ENCODE data around the gene KLHL3. TPM values are rescaled to one million over a fixed set of nuclear protein-coding genes. Genes with fewer than 3 reads are reported as not detected.

Gene KLHL3
- total and polyA plus RNA-seq, 7 experiments from 2014 or later: 4.6 to 47.3 (median 17.8) TPM

GRCh38 chr5:137629646-137630045, 106.2 kb downstream of the KLHL3 start:
- H3K36me3 Mint-ChIP-seq: peaks cover 0 to 47% (median 10%) of the 10 kb centered on the region in 5 donors
- H3K27me3 Mint-ChIP-seq: no peaks in the 10 kb centered on the region
- no peak overlapping the region for H3K27ac Mint-ChIP-seq
- POLR2A ChIA-PET: interaction anchor here (0.6 to 1.0 kb wide), 2 partner anchors 124 to 128 kb away, joined by 3 read pairs; partner anchors contain the start of gene HNRNPA0
- H3K4me1 ChIP-seq (ENCODE audit: control insufficient read depth in 2 of 2, insufficient read depth in 2 of 2, low read length in 2 of 2): no peaks in the 10 kb centered on the region
- no peak overlapping the region for H3K27ac ChIP-seq (ENCODE audit: low read depth, low read length)
- H3K9me3 ChIP-seq (ENCODE audit: control insufficient read depth in 2 of 3, low read length in 3 of 3): no peaks in the 10 kb centered on the region
- no peak overlapping the region for H3K4me3 ChIP-seq (ENCODE audit: low read length)
- DNase-seq: peak in 7 of 9 donors; percentile 26 to 61 (median 52)
- H3K36me3 ChIP-seq (ENCODE audit: control insufficient read depth in 2 of 3, insufficient read depth in 3 of 3, low read length in 3 of 3): peaks cover 0 to 27% (median 0%) of the 10 kb centered on the region in 3 experiments
- intact Hi-C loops (cut with micrococcal nuclease): loop anchor here (1.0 to 2.0 kb wide), 10 partner anchors 31 to 873 kb away; partner anchors contain the start of genes BRD8 (in 1 of the 2) and FAM13B (in 1 of the 2)
- H3K4me1 Mint-ChIP-seq: peaks cover 0 to 2% (median 0%) of the 10 kb centered on the region in 7 donors
- CTCF ChIA-PET: interaction anchor here (0.8 to 3.2 kb wide), 13 partner anchors 10 to 504 kb away, joined by 3 to 33 read pairs (median 5); no protein-coding TSS in a partner anchor
- H3K4me3 Mint-ChIP-seq: no peak overlapping the region
- H3K27me3 ChIP-seq (ENCODE audit: control insufficient read depth in 2 of 2, insufficient read depth in 2 of 2, low read length in 2 of 2): no peaks in the 10 kb centered on the region
- H3K9me3 Mint-ChIP-seq: no peaks in the 10 kb centered on the region
- peak; percentile 82 for ATAC-seq

- CTCF ChIA-PET: interaction anchor here (0.7 to 0.9 kb wide), 2 partner anchors 114 to 807 kb away, joined by 3 to 5 read pairs; no protein-coding TSS in a partner anchor
Observed at GRCh38 chr5:137627706-137628105, 108.2 kb downstream of the KLHL3 start.

GRCh38 chr5:137627293-137627692, 108.6 kb downstream of the KLHL3 start:
- CTCF ChIA-PET: interaction anchor here (0.7 to 0.9 kb wide), 2 partner anchors 115 to 808 kb away, joined by 3 to 5 read pairs; no protein-coding TSS in a partner anchor
- no peak for DNase-seq
- POLR2A ChIA-PET: interaction anchor here (0.6 kb wide), 1 partner anchor 406 kb away, joined by 3 read pairs; no protein-coding TSS in a partner anchor
- Histone ChIP-seq H3K36me3 (ENCODE audit: control insufficient read depth in 2 of 3, insufficient read depth in 3 of 3, low read length in 3 of 3) (peaks cover 0 to 30% (median 8%) of the 10 kb centered on the region in 3 experiments), H3K4me3 (ENCODE audit: low read length) (no peak overlapping the region), H3K9me3 (ENCODE audit: control insufficient read depth in 2 of 3, low read length in 3 of 3) (no peaks in the 10 kb centered on the region), H3K4me1 (ENCODE audit: control insufficient read depth in 2 of 2, insufficient read depth in 2 of 2, low read length in 2 of 2) (no peaks in the 10 kb centered on the region), H3K27me3 (ENCODE audit: control insufficient read depth in 2 of 2, insufficient read depth in 2 of 2, low read length in 2 of 2) (no peaks in the 10 kb centered on the region), H3K27ac (ENCODE audit: low read depth, low read length) (no peak overlapping the region)
- H3K9me3 Mint-ChIP-seq: no peaks in the 10 kb centered on the region
- H3K4me1 Mint-ChIP-seq: peaks cover 0 to 2% (median 0%) of the 10 kb centered on the region in 7 donors
- peak overlapping the region in 1 of 9 donors; percentile 20 for H3K27ac Mint-ChIP-seq
- H3K4me3 Mint-ChIP-seq: no peak overlapping the region
- no peaks in the 10 kb centered on the region for H3K27me3 Mint-ChIP-seq
- H3K36me3 Mint-ChIP-seq: peaks cover 0 to 49% (median 10%) of the 10 kb centered on the region in 5 donors
- ATAC-seq: no peak
- intact Hi-C loops (cut with micrococcal nuclease): no loop called here

More at GRCh38 chr5:137627706-137628105, 108.2 kb downstream of the KLHL3 start:
- DNase-seq: no peak
- H3K4me1 ChIP-seq (ENCODE audit: control insufficient read depth in 2 of 2, insufficient read depth in 2 of 2, low read length in 2 of 2): no peaks in the 10 kb centered on the region
- no peak for ATAC-seq
- H3K9me3 Mint-ChIP-seq: no peaks in the 10 kb centered on the region
- intact Hi-C loops (cut with micrococcal nuclease): loop anchor here in 1 of 2 donors (2.0 kb wide), 1 partner anchor 875 kb away; no protein-coding TSS in a partner anchor
- H3K36me3 ChIP-seq (ENCODE audit: control insufficient read depth in 2 of 3, insufficient read depth in 3 of 3, low read length in 3 of 3): peaks cover 0 to 27% (median 5%) of the 10 kb centered on the region in 3 experiments
- POLR2A ChIA-PET: no interaction called here
- no peaks in the 10 kb centered on the region for H3K9me3 ChIP-seq (ENCODE audit: control insufficient read depth in 2 of 3, low read length in 3 of 3)
- no peaks in the 10 kb centered on the region for H3K27me3 ChIP-seq (ENCODE audit: control insufficient read depth in 2 of 2, insufficient read depth in 2 of 2, low read length in 2 of 2)
- no peak overlapping the region for H3K4me3 ChIP-seq (ENCODE audit: low read length)
- H3K36me3 Mint-ChIP-seq: peaks cover 0 to 51% (median 10%) of the 10 kb centered on the region in 5 donors
- no peaks in the 10 kb centered on the region for H3K27me3 Mint-ChIP-seq
- no peak overlapping the region for H3K27ac Mint-ChIP-seq
- H3K4me1 Mint-ChIP-seq: peaks cover 0 to 2% (median 0%) of the 10 kb centered on the region in 7 donors
- H3K27ac ChIP-seq (ENCODE audit: low read depth, low read length): no peak overlapping the region
- H3K4me3 Mint-ChIP-seq: no peak overlapping the region

GRCh38 chr5:137624786-137625349, 111.0 kb downstream of the KLHL3 start:
- peak overlapping the region in 1 of 9 donors; percentile 26 for H3K27ac Mint-ChIP-seq
- ChIA-PET POLR2A (no interaction called here), CTCF (no interaction called here)
- DNase-seq: no peak
- H3K36me3 Mint-ChIP-seq: peaks cover 0 to 64% (median 23%) of the 10 kb centered on the region in 5 donors
- no peak for ATAC-seq
- no peaks in the 10 kb centered on the region for H3K9me3 Mint-ChIP-seq
- Histone ChIP-seq H3K36me3 (ENCODE audit: control insufficient read depth in 2 of 3, insufficient read depth in 3 of 3, low read length in 3 of 3) (peaks cover 0 to 54% (median 8%) of the 10 kb centered on the region in 3 experiments), H3K4me3 (ENCODE audit: low read length) (no peak overlapping the region), H3K9me3 (ENCODE audit: control insufficient read depth in 2 of 3, low read length in 3 of 3) (no peaks in the 10 kb centered on the region), H3K27me3 (ENCODE audit: control insufficient read depth in 2 of 2, insufficient read depth in 2 of 2, low read length in 2 of 2) (no peaks in the 10 kb centered on the region), H3K27ac (ENCODE audit: low read depth, low read length) (no peak overlapping the region), H3K4me1 (ENCODE audit: control insufficient read depth in 2 of 2, insufficient read depth in 2 of 2, low read length in 2 of 2) (no peaks in the 10 kb centered on the region)
- intact Hi-C loops (cut with micrococcal nuclease): no loop called here
- peaks cover 0 to 2% (median 0%) of the 10 kb centered on the region in 7 donors for H3K4me1 Mint-ChIP-seq
- no peaks in the 10 kb centered on the region for H3K27me3 Mint-ChIP-seq
- no peak overlapping the region for H3K4me3 Mint-ChIP-seq

GRCh38 chr5:137622850-137623249, 113.0 kb downstream of the KLHL3 start:
- Histone ChIP-seq H3K27me3 (ENCODE audit: control insufficient read depth in 2 of 2, insufficient read depth in 2 of 2, low read length in 2 of 2) (no peaks in the 10 kb centered on the region), H3K9me3 (ENCODE audit: control insufficient read depth in 2 of 3, low read length in 3 of 3) (no peaks in the 10 kb centered on the region), H3K27ac (ENCODE audit: low read depth, low read length) (no peak overlapping the region), H3K36me3 (ENCODE audit: control insufficient read depth in 2 of 3, insufficient read depth in 3 of 3, low read length in 3 of 3) (peaks cover 0 to 50% (median 8%) of the 10 kb centered on the region in 3 experiments), H3K4me3 (ENCODE audit: low read length) (no peak overlapping the region), H3K4me1 (ENCODE audit: control insufficient read depth in 2 of 2, insufficient read depth in 2 of 2, low read length in 2 of 2) (no peaks in the 10 kb centered on the region)
- ATAC-seq (peak; percentile 67), DNase-seq (no peak)
- no peaks in the 10 kb centered on the region for H3K9me3 Mint-ChIP-seq
- no peak overlapping the region for H3K4me3 Mint-ChIP-seq
- H3K4me1 Mint-ChIP-seq: no peaks in the 10 kb centered on the region
- ChIA-PET CTCF (interaction anchor here (1.6 kb wide), 1 partner anchor 9 kb away, joined by 3 read pairs; no protein-coding TSS in a partner anchor), POLR2A (interaction anchor here (1.0 kb wide), 1 partner anchor 12 kb away, joined by 3 read pairs; no protein-coding TSS in a partner anchor)
- no peak overlapping the region for H3K27ac Mint-ChIP-seq
- H3K27me3 Mint-ChIP-seq: no peaks in the 10 kb centered on the region
- H3K36me3 Mint-ChIP-seq: peaks cover 0 to 73% (median 30%) of the 10 kb centered on the region in 5 donors
- intact Hi-C loops (cut with micrococcal nuclease): no loop called here

- CTCF ChIA-PET: interaction anchor here (0.6 to 1.6 kb wide), 2 partner anchors 9 to 291 kb away, joined by 3 to 4 read pairs; no protein-coding TSS in a partner anchor
- Mint-ChIP-seq H3K36me3 (peaks cover 0 to 71% (median 28%) of the 10 kb centered on the region in 5 donors), H3K4me3 (no peak overlapping the region), H3K4me1 (no peaks in the 10 kb centered on the region), H3K27ac (no peak overlapping the region), H3K27me3 (no peaks in the 10 kb centered on the region), H3K9me3 (no peaks in the 10 kb centered on the region)
- POLR2A ChIA-PET: no interaction called here
- Histone ChIP-seq H3K27ac (ENCODE audit: low read depth, low read length) (no peak overlapping the region), H3K4me1 (ENCODE audit: control insufficient read depth in 2 of 2, insufficient read depth in 2 of 2, low read length in 2 of 2) (no peaks in the 10 kb centered on the region), H3K27me3 (ENCODE audit: control insufficient read depth in 2 of 2, insufficient read depth in 2 of 2, low read length in 2 of 2) (no peaks in the 10 kb centered on the region), H3K9me3 (ENCODE audit: control insufficient read depth in 2 of 3, low read length in 3 of 3) (no peaks in the 10 kb centered on the region), H3K4me3 (ENCODE audit: low read length) (no peak overlapping the region), H3K36me3 (ENCODE audit: control insufficient read depth in 2 of 3, insufficient read depth in 3 of 3, low read length in 3 of 3) (peaks cover 0 to 46% (median 8%) of the 10 kb centered on the region in 3 experiments)
- DNase-seq (no peak), ATAC-seq (peak; percentile 50)
- intact Hi-C loops (cut with micrococcal nuclease): no loop called here
Observed at GRCh38 chr5:137621861-137622823, 113.7 kb downstream of the KLHL3 start.

Measured in naive thymus-derived CD4-positive, alpha-beta T cell (primary cell).